GM21737 (cell line): ENCODE data around the gene CMIP.

ENCODE experiments used
- ATAC-seq: cut with Tn5 transposase; IDR thresholded peaks from one replicate; pipeline ENCODE4 v1.9.1; 2021; ENCODE audit warnings: mild to moderate bottlenecking, moderate library complexity; ENCODE audit not compliant: unreplicated experiment

CMIP gene

GRCh38 chr16:81615411-81615810 is 170.8 kb downstream of the CMIP start:
- ATAC-seq = no peak

- no peak for ATAC-seq
These were observed 171.2 kb downstream of the CMIP start for GRCh38 chr16:81615833-81616232.

GRCh38 chr16:81616321-81617020 is 171.9 kb downstream of the CMIP start:
- ATAC-seq = peak; percentile 81

GRCh38 chr16:81617021-81617346 is 172.4 kb downstream of the CMIP start:
- no peak for ATAC-seq

GRCh38 chr16:81618187-81618586 is 173.6 kb downstream of the CMIP start:
- ATAC-seq = no peak

- no peak for ATAC-seq
These were observed 174.1 kb downstream of the CMIP start for GRCh38 chr16:81618661-81619060.

- ATAC-seq = no peak
These were observed 175.4 kb downstream of the CMIP start for GRCh38 chr16:81620029-81620428.

- no peak for ATAC-seq
These were observed 176.2 kb downstream of the CMIP start for GRCh38 chr16:81620796-81621195.

GRCh38 chr16:81621496-81621895 is 176.9 kb downstream of the CMIP start:
- no peak for ATAC-seq

GRCh38 chr16:81623365-81624102 is 178.9 kb downstream of the CMIP start:
- ATAC-seq = no peak

GRCh38 chr16:81624403-81624759 is 179.8 kb downstream of the CMIP start:
- no peak for ATAC-seq

GRCh38 chr16:81624760-81625543 is 180.3 kb downstream of the CMIP start:
- ATAC-seq = no peak

GRCh38 chr16:81625544-81626153 is 181.0 kb downstream of the CMIP start:
- ATAC-seq = no peak

- no peak for ATAC-seq
These were observed 181.6 kb downstream of the CMIP start for GRCh38 chr16:81626181-81626674.

- no peak for ATAC-seq
These were observed 182.4 kb downstream of the CMIP start for GRCh38 chr16:81627024-81627423.

GRCh38 chr16:81627729-81628244 is 183.2 kb downstream of the CMIP start:
- no peak for ATAC-seq

GRCh38 chr16:81629034-81629802 is 184.6 kb downstream of the CMIP start:
- no peak for ATAC-seq

GRCh38 chr16:81629896-81630634 is 185.5 kb downstream of the CMIP start:
- no peak for ATAC-seq

GRCh38 chr16:81630635-81631031 is 186.0 kb downstream of the CMIP start:
- ATAC-seq = no peak
